Measurements from ENCODE around the gene CERK.

Gene CERK

GRCh38 chr22:46690146-46690545 is 47.9 kb downstream of the CERK start:
- in situ Hi-C loops (cut with HindIII; ENCODE audit: low sequenced_read_pairs): no loop called here

GRCh38 chr22:46688949-46689348 is 49.1 kb downstream of the CERK start:
- TF ChIP-seq CTCF (IDR thresholded peaks at IDR 0.05; ENCODE audit: low read depth, low read length): no peak
- in situ Hi-C loops (cut with HindIII; ENCODE audit: low sequenced_read_pairs): no loop called here
- H3K4me3 ChIP-seq (ENCODE audit: low read depth, low read length): no peak overlapping the region
- DNase-seq (ENCODE audit: low read depth, low spot score): no peak

More at GRCh38 chr22:46690146-46690545, 47.9 kb downstream of the CERK start:
- no peak for TF ChIP-seq CTCF (IDR thresholded peaks at IDR 0.05; ENCODE audit: low read depth, low read length)
- H3K4me3 ChIP-seq (ENCODE audit: low read depth, low read length): no peak overlapping the region
- DNase-seq (ENCODE audit: low read depth, low spot score): no peak

- no peak for DNase-seq (ENCODE audit: low read depth, low spot score)
- in situ Hi-C loops (cut with HindIII; ENCODE audit: low sequenced_read_pairs): no loop called here
- TF ChIP-seq CTCF (IDR thresholded peaks at IDR 0.05; ENCODE audit: low read depth, low read length): no peak
Observed at GRCh38 chr22:46687460-46687859, 50.6 kb downstream of the CERK start.

GRCh38 chr22:46687048-46687444 is 51.0 kb downstream of the CERK start:
- in situ Hi-C loops (cut with HindIII; ENCODE audit: low sequenced_read_pairs): no loop called here
- DNase-seq (ENCODE audit: low read depth, low spot score): no peak
- no peak overlapping the region for H3K4me3 ChIP-seq (ENCODE audit: low read depth, low read length)
- no peak for TF ChIP-seq CTCF (IDR thresholded peaks at IDR 0.05; ENCODE audit: low read depth, low read length)

More at GRCh38 chr22:46687460-46687859, 50.6 kb downstream of the CERK start:
- H3K4me3 ChIP-seq (ENCODE audit: low read depth, low read length): no peak overlapping the region

DNA sequence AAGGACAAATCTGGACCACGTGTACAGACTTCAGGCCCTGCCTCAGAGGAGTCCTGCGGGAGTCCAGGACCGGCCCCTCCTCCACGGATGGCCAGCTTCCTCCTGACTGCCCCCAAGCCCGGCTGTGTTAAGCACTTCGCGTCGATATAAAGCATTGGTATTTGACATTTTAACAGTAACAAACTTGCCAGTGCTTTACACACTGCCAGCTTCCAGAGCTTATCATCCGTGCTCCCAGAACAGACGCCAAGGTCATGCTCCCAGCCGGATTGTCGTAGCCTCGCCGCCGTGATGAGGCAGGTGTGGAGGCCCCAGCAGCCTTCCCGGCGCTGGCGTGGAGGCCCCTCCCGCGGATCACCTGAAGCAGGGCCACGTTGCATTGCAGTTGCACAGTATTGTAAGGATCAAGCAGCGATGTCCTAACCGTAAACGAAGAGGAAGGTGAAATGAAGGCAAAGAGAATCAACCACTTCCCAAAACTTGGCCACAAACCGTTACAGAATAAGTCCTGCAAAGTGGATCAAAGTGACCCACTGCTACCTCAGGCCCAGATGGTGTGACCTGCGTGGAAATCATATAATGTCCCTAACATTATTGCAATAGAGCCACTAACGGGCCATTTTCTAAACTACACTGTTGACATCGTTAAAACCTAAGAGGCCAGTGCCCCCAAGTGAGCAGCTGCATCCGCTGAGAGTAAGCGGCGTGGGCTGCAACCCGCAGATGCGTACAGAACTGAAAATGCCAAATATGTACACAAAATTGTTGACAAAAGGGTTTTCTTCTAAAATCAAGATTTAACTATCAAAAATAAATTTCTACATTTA is 51.6 kb downstream of the CERK start:
- no peak for DNase-seq (ENCODE audit: low read depth, low spot score)
- no peak for TF ChIP-seq CTCF (IDR thresholded peaks at IDR 0.05; ENCODE audit: low read depth, low read length)
- in situ Hi-C loops (cut with HindIII; ENCODE audit: low sequenced_read_pairs): no loop called here
- H3K4me3 ChIP-seq (ENCODE audit: low read depth, low read length): no peak overlapping the region

- no peak for TF ChIP-seq CTCF (IDR thresholded peaks at IDR 0.05; ENCODE audit: low read depth, low read length)
- no peak for DNase-seq (ENCODE audit: low read depth, low spot score)
- H3K4me3 ChIP-seq (ENCODE audit: low read depth, low read length): no peak overlapping the region
- in situ Hi-C loops (cut with HindIII; ENCODE audit: low sequenced_read_pairs): no loop called here
Observed at GRCh38 chr22:46684706-46685105, 53.3 kb downstream of the CERK start.
